Measurements from ENCODE around the gene MRPS34.

- TF ChIP-seq, protein P1, sequence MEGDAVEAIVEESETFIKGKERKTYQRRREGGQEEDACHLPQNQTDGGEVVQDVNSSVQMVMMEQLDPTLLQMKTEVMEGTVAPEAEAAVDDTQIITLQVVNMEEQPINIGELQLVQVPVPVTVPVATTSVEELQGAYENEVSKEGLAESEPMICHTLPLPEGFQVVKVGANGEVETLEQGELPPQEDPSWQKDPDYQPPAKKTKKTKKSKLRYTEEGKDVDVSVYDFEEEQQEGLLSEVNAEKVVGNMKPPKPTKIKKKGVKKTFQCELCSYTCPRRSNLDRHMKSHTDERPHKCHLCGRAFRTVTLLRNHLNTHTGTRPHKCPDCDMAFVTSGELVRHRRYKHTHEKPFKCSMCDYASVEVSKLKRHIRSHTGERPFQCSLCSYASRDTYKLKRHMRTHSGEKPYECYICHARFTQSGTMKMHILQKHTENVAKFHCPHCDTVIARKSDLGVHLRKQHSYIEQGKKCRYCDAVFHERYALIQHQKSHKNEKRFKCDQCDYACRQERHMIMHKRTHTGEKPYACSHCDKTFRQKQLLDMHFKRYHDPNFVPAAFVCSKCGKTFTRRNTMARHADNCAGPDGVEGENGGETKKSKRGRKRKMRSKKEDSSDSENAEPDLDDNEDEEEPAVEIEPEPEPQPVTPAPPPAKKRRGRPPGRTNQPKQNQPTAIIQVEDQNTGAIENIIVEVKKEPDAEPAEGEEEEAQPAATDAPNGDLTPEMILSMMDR (IDR thresholded peaks at IDR 0.05; ENCODE audit: insufficient read depth, low read depth, low read length) = no peak
- TF ChIP-seq EZH2 (IDR thresholded peaks at IDR 0.05; ENCODE audit: insufficient read depth, low read length) = no peak
Measured at GRCh38 chr16:1764971-1765370, 8.0 kb downstream of the MRPS34 start.

All from astrocyte (in vitro differentiated cells and primary cell).